ENCODE data around the gene ZSCAN10. TPM values are rescaled to one million over a fixed set of nuclear protein-coding genes. Genes with fewer than 3 reads are reported as not detected.

Gene ZSCAN10
- total RNA-seq, 1 experiment from 2014 or later, result 0.76 TPM

GRCh38 chr16:3115003-3115402 is 15.9 kb upstream of the ZSCAN10 start:
- Histone ChIP-seq H4K20me1 (ENCODE audit: insufficient read depth) (no peaks in the 10 kb centered on the region), H2AFZ (ENCODE audit: low read depth, low read length, poor library complexity, severe bottlenecking) (no peak overlapping the region), H3K4me2 (ENCODE audit: low read length) (no peak overlapping the region), H3K4me3 (replicated peaks in 1 of 2; ENCODE audit: low read depth in 1 of 2, low read length in 2 of 2) (no peak overlapping the region), H3K9ac (ENCODE audit: low read length) (no peak overlapping the region), H3K79me2 (ENCODE audit: insufficient read depth, low read length) (peaks cover 14% of the 10 kb centered on the region; the same call in 1 of the 2 replicates), H3K9me3 (ENCODE audit: control insufficient read depth in 1 of 2, insufficient read depth in 1 of 2, low read depth in 1 of 2, low read length in 2 of 2) (no peaks in the 10 kb centered on the region), H3K27ac (ENCODE audit: low read depth, low read length) (no peak overlapping the region; the same call in 1 of the 2 replicates), H3K36me3 (ENCODE audit: control insufficient read depth in 1 of 2, insufficient read depth in 2 of 2, low read length in 2 of 2) (peaks cover 2 to 6% of the 10 kb centered on the region in 2 experiments; a peak in 3 of 4 replicates), H3K9me2 (ENCODE audit: insufficient read depth) (no peaks in the 10 kb centered on the region), H3K27me3 (ENCODE audit: insufficient read depth, low read length) (no peaks in the 10 kb centered on the region), H3K4me1 (ENCODE audit: control insufficient read depth in 1 of 2, insufficient read depth in 2 of 2, low read length in 2 of 2) (peaks cover 10 to 22% of the 10 kb centered on the region in 2 experiments)
- BruUV-seq (replicated peaks), result no TSS peak
- CTCF ChIA-PET, result interaction anchor here (0.9 kb wide), 1 partner anchor 15 kb away, joined by 4 read pairs; no protein-coding TSS in a partner anchor
- POLR2A ChIA-PET, result interaction anchor here (2.1 kb wide), 1 partner anchor 8 kb away, joined by 6 read pairs; no protein-coding TSS in a partner anchor
- DNase-seq (ENCODE audit: low read depth, low spot score) (no peak), ATAC-seq (no peak)
- TF ChIP-seq MAX (IDR thresholded peaks at IDR 0.05) (no peak), TCF7L2 (IDR thresholded peaks at IDR 0.05; ENCODE audit: borderline replicate concordance, extremely low read depth, insufficient read depth, insufficient read length) (no peak), CBX3 (IDR thresholded peaks at IDR 0.05; ENCODE audit: low read depth) (no peak), POLR2A (IDR thresholded peaks at IDR 0.05; ENCODE audit: borderline replicate concordance, extremely low read depth, insufficient read depth, insufficient read length) (no peak), CEBPB (IDR thresholded peaks at IDR 0.05; ENCODE audit: low read depth) (no peak), POLR2AphosphoS5 (IDR thresholded peaks at IDR 0.05; ENCODE audit: low read depth, low read length) (no peak), ELF1 (IDR thresholded peaks at IDR 0.05; ENCODE audit: borderline replicate concordance, low read depth) (no peak), CTCF (IDR thresholded peaks at IDR 0.05 in 2 of 3, conservative IDR thresholded peaks at IDR 0.05 in 1 of 3; ENCODE audit: borderline replicate concordance in 1 of 3, insufficient read depth in 1 of 3, low read depth in 2 of 3, low read length in 2 of 3) (no peak), REST (IDR thresholded peaks at IDR 0.05; ENCODE audit: low read depth) (no peak), SRF (IDR thresholded peaks at IDR 0.05; ENCODE audit: low read depth) (no peak), EGR1 (IDR thresholded peaks at IDR 0.05; ENCODE audit: low read depth) (no peak), EZH2phosphoT487 (IDR thresholded peaks at IDR 0.05; ENCODE audit: borderline replicate concordance) (no peak), FOSL1 (IDR thresholded peaks at IDR 0.05; ENCODE audit: low read depth) (no peak), ATF3 (IDR thresholded peaks at IDR 0.05) (no peak)
- RAD21 ChIA-PET (ENCODE audit: low non-redundant PET in 1 of 2, low total read pairs in 2 of 2, uncharacterized antibody in 2 of 2, unreplicated experiment in 2 of 2), result no interaction called here
- intact Hi-C loops (cut with micrococcal nuclease), result no loop called here

Data from HCT116 (cell line).